NCI-H2081 treated with DMSO at 0.1 percent for 48 hours (cell line): ENCODE data around the gene CLDN12.
A peak's percentile ranks its signal among the peaks of the same experiment; 100 is the strongest.

Experiments used
- DNase-seq: peaks from one replicate; lab custom pipeline; 2025; lab: John Stamatoyannopoulos, UW

Gene CLDN12

DNA sequence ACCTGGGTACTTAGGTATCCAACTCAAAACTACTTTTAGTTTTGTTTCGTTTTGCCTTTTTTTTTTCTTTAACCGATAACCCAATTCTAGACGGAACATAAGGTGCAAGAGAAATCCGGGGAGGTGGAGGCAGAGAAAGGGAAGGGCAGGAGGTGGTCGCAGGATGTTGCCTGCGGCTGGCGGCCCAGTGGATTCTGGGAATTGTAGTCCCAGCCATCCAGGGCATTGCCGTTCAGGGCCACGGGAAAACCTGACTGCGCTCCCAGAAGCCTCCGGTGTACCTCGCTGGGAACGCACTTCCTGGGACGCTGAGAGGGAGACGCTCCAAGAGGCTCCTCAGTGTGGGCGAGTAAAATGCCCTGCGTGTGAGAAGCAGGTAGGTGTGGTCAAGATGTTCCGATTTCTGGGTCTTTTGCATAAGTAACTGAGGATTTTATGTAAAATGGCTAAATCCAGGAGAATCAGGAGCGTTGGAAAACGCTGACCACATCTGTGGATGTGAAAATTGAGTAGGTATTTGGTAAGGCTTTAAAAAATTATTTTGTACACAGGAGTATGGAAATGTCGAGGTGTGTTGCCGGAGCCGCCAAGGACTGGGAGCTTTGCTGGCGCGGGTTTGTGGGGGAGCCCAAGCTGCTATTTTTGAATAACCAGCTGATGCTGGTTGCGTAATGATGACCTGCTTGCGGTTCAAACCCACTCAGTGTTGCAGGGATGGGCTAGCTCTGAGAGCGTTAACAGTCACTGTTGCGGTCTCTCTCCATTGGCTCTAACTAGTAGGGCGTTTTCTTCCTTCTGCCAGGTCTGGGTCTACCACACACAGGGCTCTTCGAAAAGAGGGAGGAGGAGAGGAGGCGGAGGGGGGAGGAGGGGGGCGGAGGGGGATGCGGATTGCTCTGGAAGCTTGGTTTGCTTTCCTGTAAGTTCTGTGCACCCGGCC is at the start of gene CLDN12:
TSS of gene CLDN12 (plus strand) at position 288 of the 940 bp plus-strand sequence. CDS start 9,216 bp downstream, outside the sequence.
- peak; percentile 80 for DNase-seq

DNA sequence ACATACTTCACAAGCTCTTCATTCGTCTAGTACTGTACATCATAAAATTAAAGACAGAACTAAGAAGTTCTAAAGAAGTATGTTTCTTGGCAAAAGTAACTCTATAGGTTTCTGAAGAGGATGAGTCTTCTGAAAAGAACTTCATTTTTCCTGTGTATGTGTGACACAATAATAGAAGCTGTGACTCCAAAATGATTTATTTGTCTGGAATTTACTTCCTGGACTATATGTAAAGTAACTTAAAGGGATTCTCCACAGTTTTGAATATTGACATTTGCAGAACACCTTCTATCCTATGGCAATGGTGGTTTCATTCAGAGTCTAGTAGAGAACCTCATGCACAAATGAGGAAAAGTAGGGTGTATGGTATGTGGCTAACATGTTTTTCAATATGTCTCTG is 19.8 kb upstream of the CLDN12 start:
- DNase-seq, result no peak

GRCh38 chr7:90383861-90384260 is 19.4 kb upstream of the CLDN12 start:
- DNase-seq, result no peak

DNA sequence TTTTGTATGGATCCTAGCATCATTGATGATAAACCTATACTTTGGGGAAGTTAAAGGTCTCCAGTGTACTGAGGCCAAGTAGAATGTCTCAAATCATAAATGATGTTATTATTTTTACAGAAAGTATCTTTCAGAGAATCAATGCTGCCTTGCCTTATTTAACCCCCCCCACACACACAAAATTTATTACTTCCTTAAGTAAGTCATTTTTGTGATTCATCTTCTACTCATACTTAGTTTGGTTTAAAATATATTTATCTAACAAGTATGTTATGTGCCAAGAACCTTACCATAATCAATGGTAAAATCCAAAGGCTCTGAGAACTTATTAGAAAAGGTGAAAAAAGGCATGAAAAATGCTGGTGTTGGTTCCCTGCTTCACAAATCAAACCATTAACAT is 18.8 kb upstream of the CLDN12 start:
- no peak for DNase-seq

DNA sequence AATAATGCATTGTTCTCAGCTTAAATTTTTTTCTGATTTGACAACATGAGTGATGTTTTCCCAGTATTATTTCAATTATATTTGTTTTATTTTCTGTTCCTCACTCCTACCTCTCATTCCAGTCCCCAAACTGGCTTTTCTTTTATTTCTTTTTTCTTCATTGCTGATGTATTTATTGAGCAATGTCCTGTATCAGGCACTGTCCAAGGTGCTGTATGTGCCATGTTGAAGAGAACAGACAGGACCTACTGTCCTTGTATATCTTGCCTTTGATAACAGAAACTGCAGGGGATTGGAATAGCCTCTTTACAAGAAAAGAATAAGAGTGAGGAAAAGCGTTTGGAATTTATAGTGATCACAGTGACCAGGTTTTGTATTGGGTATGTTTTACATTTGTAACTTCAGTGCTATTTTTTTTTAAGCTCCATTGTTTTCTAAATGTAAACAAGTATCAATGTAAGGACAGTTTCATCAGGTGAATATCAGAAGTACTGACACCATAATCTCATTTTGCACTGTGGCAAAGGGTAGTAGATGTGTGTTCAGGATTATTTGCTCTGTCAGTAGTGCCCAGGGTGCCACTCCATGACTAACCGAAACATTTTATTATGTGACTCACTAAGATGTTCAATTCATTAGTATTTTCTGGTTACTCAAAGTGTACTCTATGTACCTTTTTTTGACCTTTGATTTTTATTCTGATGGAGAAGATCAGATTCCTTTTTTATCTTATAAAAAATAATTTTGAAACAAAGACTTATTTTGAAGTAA is 15.6 kb upstream of the CLDN12 start:
- no peak for DNase-seq

- no peak for DNase-seq
Observed at GRCh38 chr7:90390926-90391325, 12.3 kb upstream of the CLDN12 start.

DNA sequence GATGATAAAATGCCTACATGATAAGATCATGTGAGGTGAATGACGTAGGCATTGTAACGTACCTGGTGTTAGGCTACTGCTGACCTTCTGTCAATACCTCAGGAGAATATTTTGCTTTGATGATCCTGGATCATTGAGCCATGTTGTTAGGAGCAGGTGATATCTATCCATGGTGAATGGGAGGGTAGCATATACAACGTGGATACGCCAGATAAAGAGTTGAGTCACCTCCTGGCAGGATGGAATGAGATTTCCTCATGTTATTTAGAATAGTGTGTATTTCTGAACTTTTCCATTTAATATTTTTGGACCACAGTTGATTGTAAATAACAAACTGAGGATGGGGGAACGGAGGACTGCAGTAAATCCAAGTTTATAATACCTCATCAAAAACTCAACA is 11.8 kb upstream of the CLDN12 start:
- DNase-seq, result no peak

DNA sequence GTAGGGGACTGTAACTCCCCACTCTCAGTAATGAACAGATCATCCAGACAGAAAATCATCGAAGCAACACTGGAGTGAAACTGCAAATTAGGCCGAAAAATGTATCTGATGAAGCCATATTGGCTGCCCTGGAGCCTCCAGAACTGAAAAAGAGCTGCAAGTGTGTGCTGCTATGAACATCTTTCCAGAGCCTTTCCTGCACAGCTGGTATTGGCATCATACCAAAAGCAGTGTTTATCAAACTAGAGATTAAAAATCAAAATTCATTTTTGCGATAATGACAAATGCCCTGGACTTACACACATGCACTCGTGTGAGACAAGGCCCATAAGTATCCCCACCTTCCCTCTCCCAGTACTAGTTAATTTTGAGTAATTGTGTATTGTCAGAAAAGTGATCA is 6.8 kb upstream of the CLDN12 start:
- DNase-seq, result no peak

DNA sequence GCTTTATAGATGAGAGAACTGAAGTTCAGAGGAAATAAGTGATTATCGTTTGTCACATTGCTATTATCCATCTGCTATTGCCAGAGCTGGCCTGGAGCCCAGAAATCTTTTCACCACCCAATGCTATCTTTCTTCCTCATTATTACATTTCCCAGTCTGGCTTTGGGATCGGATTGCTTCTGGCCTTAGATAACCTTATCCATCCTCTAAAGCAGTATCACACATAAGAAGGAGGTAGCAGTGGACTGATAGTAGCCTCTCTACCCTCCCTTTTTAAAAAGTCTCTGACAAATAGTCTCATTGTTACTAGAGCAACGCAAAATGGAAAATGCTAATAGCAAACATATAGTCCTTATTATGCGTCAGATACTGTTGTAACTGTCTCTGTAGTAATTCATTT is 1.3 kb upstream of the CLDN12 start:
- peak; percentile 82 for DNase-seq

DNA sequence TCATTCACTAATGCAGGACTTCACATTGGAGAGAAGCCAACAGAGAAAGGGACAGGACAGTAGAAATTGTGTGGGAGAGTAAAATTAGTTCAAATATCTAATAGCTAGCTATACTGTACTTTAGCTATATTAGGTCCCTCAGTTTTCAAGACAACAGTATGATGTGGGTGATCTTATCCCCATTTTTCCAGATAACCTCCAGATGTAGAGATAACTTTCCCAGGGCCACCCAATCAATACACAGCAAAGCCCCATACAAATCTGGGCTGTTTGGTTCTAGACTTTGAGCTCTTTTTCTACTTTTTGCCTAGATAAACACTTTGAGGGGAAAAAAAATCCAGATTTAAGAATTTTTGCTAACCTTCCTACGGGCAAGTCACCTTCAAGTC is 482 bp upstream of the CLDN12 start:
- no peak for DNase-seq

DNA sequence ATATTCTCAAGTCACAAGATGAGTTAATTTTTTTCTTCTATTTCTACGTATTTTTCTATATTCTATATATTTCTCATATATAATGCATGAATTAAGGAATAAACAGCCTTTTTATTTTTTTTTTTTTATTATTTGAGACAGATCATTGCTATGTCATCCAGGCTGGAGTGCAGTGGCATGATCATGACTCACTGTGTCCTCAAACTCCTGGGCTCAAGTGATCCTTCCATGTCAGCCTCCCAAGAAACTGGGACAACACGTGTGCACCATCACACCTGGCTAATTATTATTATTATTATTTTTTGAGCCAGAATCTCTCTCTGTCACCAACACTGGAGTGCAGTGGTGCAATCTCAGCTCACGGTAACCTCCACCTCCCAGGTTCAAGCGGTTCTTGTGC is 1.5 kb downstream of the CLDN12 start:
- no peak for DNase-seq

DNA sequence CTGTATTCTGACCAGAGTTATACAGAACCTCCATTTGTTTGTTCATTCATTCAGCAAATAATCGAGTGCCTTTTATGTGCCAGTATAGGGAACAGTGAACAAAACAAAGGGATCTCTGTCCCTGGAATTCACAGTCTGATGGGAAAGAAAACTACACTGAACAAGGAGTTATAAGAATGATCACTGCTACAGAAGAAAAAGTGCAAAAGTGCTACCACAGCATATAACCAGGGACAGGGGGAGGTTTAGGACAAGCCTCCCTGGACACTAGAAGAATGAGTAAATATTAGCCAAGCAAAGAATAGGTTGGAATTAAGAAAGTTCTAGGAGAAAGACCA is 4.2 kb downstream of the CLDN12 start:
- DNase-seq, result no peak

DNA sequence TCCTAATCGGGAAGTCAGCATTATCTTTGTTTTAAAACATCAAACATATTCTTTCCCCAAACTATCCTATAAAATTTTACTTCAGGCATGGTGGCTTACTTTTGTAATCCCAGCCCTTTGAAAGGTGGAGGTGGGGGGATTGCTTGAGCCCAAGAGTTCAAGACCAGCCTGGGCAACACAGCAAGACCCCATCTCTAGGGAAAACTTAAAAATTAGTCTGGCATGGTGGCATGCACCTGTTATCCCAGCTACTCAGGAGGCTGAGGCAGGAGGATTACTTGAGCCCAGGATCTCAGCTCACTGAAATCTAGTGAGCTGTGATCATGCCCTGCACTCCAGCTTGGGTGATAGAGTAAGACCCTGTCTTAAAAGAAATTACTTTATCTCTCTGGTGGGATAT is 4.9 kb downstream of the CLDN12 start:
- no peak for DNase-seq

- no peak for DNase-seq
Observed at GRCh38 chr7:90409667-90410066, 6.4 kb downstream of the CLDN12 start.

GRCh38 chr7:90411510-90411909 is 8.2 kb downstream of the CLDN12 start:
- peak; percentile 7 for DNase-seq

- DNase-seq, result no peak
Observed at GRCh38 chr7:90412458-90413184, 9.4 kb downstream of the CLDN12 start.

DNA sequence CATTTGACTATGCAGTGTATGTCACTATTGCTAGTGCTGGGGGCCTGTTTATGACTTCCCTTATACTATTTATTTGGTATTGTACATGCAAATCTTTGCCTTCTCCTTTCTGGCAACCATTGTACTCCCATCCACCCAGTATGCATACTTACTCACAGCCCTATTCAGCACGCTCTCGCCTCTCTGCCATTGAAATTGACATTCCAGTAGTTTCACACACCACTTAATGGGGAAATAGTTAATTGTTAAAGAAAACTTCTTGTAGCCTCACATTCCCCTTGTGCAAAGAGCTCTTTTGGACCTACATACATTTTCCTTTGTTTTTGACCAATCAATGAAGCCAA is 9.9 kb downstream of the CLDN12 start:
- DNase-seq, result no peak

DNA sequence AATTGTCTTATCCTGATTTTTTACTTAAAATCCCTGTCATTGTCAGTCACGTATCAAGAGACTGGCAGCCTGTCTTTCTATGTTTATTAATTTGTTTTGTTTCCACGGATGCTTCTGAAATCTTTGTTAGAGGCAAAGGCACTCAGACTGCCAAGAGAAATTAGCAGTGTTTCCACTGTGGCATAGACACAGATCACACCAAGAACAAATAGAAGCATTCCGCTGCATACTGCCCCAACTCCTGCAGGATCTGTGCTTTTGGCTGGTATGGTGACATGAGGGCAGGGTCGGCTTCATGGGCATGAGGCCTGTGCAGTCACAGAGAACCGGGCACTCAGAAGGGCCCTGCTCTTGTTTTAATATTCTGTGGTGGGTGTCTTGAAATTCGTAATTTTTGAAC is 18.4 kb downstream of the CLDN12 start:
- DNase-seq, result no peak

GRCh38 chr7:90424720-90425119 is 21.5 kb downstream of the CLDN12 start:
- DNase-seq, result no peak

- DNase-seq, result no peak
Observed at GRCh38 chr7:90425376-90425775, 22.1 kb downstream of the CLDN12 start.

DNA sequence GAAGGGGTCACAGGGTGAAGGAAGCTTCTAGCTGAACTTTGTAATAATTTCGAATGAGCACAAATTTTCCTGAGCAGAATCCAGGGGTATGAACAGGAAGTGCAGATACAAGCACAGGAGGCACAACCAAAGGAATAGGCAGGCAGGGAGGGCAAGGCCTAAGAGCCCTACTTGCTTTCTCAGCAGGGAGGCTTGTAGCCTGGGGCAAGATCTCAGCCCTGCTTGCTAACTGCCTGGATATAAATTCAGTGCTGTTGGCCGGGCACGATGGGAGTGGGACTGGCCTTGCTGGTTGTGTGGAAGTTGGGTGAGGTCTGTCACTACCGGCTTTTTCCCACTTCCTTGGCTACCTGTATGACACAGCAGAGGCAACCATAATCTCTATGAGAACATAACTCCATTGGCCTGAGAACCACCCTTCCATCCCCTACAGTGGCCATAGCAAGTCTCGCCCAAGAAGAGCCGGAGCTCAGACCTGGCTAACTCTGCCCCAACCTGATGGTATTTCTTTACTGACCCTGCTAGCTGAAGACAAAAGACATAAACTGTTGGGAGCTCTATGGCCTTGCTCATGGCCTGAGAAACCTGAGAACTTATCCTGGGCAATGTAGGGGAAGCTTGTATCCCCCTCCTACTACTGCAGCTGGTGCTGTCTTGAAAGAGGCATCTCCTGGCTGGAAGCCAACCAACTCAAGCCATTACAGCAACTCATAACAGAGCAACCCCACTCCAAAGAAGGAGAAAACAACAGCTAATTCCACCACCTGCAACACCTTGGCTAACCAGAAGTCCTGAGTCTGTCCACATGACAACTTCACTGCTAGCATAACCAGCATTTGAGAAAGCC is 27.6 kb downstream of the CLDN12 start:
- no peak for DNase-seq

DNA sequence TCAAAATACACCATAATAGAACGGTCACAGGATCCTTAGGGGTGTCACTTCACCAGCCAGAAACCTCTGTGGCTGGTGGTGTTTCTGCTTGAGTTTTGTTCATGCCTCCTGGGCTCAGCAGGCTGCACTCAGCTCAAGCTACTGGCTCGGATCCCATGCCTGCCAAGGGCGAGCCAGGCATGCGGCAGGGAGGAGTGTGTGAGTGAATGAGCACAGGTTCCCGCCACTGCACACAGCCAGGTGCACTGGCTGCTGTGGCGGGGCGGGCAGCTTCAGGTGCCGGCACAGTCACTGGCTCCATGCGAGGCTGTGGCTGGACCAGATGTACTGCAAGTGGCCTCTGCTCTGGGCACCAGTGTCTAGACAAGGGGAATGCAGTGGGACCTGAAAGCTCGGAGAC is 29.5 kb downstream of the CLDN12 start:
- no peak for DNase-seq
